GM21447 (cell line): ENCODE data around the gene PRIM1.
"Not testable (repeated sequence)": the region's sequence is repeated elsewhere in the genome, so short reads cannot be mapped to it uniquely, and the experiment has no call there.

Experiments used
- ATAC-seq: cut with Tn5 transposase; IDR thresholded peaks from one replicate; pipeline ENCODE4 v1.9.1; 2021; ENCODE audit not compliant: unreplicated experiment

The PRIM1 gene

GRCh38 chr12:56718636-56719035 lies 33.5 kb downstream of the PRIM1 start:
- no peak for ATAC-seq

- no peak for ATAC-seq
Measured at GRCh38 chr12:56718149-56718548, 34.0 kb downstream of the PRIM1 start.

DNA sequence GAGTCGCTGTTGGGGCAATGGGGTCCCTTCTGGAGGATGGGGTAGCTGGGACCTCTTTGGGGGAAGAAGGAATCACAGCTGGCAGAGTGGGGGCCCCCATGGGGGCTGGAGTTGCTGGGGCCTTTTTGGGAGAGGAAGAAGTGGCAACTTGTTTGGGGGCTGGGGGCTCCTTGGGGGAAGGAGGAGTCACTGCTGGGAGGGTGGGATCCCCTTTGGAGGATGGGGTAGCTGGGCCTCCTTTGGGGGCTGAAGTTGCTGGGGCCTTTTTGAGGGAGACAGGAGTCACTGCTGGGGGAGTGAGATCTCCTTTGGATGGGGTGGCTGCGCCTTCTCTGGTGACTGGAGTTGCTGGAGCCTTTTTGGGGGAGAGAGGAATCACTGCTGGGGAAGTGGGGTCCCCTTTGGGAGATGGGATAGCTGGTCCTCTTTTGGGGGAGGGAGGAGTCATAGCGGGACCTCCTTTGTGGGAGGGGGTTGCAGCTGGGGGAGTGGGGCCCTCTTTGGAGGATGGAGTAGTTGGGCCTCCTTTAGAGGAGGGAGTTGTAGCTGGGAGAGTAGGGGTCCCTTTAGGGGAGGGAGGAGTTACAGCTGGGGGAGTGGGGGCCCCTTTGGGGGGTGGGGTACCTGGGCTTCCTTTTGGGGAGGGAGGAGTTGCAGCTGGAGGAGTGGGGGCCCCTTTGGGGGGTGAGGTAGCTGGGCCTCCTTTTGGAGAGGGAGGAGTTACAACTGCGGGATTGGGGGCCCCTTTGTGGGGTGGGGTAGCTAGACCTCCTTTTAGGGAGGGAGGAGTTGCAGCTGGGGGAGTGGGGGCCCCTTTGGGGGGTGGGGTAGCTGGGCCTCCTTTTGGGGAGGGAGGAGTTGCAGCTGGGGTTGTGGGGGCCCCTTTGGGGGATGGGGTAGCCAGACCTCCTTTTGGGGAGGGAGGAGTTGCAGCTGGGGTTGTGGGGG lies 34.9 kb downstream of the PRIM1 start:
- no peak for ATAC-seq

DNA sequence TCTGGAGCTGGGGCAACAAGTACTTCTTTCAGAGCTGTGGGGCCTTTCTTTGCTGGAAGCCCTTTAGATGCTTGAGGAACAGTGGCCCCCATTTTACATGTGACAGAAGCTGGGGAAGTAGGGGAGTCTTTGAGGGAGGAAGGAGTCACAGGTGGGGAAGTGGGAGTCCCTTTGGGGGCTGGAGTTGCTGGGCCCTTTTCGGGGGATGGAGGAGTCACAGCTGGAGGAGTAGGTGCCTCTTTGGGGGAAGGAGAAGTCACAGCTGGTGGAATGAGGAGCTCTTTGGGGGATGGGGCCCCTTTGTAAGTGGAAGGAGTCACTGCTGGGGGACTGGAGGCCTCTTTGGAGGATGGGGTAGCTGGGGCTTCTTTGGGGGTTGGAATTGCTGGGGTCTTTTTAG lies 35.7 kb downstream of the PRIM1 start:
- ATAC-seq: no peak

DNA sequence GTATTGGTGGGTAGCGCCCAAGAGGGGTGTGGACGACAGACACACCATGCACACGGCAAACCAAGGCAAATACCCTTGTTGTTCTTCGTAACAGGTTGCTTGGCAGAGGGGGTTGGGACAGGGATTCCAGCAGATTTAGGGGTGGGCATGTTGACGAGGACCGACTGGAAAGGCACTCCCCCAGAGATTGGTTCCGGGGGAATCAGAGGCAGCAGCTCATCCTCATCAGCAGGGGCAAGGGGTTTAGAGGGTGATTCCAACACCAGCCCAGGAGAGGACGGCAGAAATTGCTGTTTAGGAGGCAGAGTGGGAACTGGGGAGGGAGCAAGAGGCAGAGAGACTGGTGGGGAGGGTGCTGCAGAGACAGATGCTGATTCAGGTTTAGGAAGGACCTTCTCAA lies 36.3 kb downstream of the PRIM1 start:
- ATAC-seq: no peak

- ATAC-seq: no peak
Measured at GRCh38 chr12:56714431-56714929, 37.6 kb downstream of the PRIM1 start.

DNA sequence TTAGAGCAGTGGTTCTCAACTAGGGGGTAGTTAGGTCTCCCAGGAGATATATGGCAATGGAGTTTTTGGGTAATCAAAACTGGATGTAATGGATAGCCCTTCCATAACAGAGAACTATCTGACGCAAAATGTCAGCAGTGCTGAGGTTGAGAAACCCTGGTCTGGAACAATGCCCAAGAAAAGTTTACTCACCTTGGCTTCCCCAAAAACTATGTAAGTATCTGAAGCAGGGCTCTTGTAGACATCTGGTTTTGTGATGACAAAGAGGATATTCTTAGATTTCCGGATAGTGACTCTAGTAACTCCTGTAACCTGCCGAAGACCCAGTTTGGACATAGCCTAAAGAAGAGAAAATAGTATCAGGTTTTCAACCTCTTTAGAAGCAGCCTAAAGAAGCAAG lies 38.8 kb downstream of the PRIM1 start:
- ATAC-seq: no peak

- ATAC-seq: no peak
Measured at GRCh38 chr12:56709759-56710376, 42.3 kb downstream of the PRIM1 start.

GRCh38 chr12:56704522-56704921 lies 47.6 kb downstream of the PRIM1 start:
- ATAC-seq: not testable (repeated sequence)

- ATAC-seq: no peak
Measured at GRCh38 chr12:56699020-56699661, 53.0 kb downstream of the PRIM1 start.

- no peak for ATAC-seq
Measured at GRCh38 chr12:56695327-56696101, 56.6 kb downstream of the PRIM1 start.

GRCh38 chr12:56694161-56694560 lies 58.0 kb downstream of the PRIM1 start:
- ATAC-seq: no peak

GRCh38 chr12:56688846-56689109 lies 63.3 kb downstream of the PRIM1 start:
- no peak for ATAC-seq

DNA sequence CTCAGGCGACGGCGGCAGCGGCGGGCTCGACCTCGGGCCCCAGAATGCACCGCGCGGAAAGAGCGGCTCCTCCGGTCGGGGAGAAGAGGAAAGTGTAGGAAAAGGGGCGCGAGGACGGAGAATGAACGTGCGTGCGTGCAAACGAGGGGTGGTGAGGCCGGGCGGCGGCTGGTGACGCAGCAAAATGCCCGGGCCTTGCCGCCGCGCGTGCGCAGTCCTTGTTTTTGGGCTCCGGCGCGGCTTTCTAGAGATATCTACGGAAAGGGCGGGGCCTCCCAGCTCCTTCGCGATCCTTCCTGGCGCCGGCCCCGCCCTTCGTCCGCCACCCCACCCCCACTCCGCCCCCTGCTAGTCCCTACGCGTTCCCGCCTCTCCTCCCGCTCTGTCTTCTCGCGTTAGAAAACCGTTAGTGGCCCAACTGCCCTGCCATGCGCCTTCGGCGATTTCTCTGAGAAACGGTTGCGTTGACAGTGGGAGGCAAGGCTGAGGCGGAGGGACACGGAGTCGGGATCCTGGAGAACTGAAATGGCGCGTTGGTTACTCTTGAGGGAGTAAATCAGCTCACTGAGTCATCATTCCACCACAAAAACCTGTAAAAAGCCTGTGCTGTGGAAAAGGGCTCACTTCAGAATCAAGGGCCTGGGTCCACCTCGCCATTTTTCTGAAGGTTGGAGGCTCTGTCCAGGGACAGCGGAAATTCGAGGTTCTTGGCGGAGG lies 63.8 kb downstream of the PRIM1 start, which contains the start of gene PTGES3:
Gene PTGES3 (minus strand): TSS at position 156 of the 717 bp plus-strand sequence. CDS start 285 bp downstream, outside the sequence.
- ATAC-seq: peak; percentile 63

GRCh38 chr12:56687223-56688128 lies 64.6 kb downstream of the PRIM1 start:
- ATAC-seq: peak; percentile 4

DNA sequence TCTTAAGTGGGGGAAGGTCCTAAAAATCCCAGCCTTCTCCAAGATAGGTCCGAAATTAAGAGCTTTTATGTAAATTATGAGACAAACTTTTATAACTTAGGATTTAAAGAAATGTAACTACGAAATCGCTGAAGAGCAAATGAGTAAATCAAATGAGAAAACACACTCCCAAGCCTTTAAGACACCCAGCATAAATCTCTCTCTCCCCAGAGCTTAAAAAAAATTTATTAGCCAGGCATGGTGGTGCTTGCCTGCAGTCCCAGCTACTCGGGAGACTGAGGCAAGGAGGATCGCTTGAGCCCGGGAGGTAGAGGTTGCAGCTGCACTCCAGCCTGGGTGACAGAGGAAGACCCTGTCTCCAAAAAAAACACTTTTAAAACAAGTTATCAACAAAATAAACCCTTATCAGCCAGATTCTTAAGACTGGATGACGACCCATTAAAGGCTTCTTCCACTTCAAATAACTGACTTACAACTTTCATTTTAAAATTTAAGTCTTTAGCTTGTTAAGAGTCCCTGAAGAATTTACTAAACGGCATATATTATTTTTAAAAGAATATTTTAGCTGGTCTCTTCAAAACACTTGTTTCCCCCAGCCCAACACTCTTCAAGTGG lies 67.3 kb downstream of the PRIM1 start:
- ATAC-seq: no peak

GRCh38 chr12:56682323-56682722 lies 69.8 kb downstream of the PRIM1 start:
- ATAC-seq: no peak
